ENCODE results near the gene PXDC1.
"Not testable (repeated sequence)": the region's sequence is repeated elsewhere in the genome, so short reads cannot be mapped to it uniquely, and the experiment has no call there.

Gene PXDC1

DNA sequence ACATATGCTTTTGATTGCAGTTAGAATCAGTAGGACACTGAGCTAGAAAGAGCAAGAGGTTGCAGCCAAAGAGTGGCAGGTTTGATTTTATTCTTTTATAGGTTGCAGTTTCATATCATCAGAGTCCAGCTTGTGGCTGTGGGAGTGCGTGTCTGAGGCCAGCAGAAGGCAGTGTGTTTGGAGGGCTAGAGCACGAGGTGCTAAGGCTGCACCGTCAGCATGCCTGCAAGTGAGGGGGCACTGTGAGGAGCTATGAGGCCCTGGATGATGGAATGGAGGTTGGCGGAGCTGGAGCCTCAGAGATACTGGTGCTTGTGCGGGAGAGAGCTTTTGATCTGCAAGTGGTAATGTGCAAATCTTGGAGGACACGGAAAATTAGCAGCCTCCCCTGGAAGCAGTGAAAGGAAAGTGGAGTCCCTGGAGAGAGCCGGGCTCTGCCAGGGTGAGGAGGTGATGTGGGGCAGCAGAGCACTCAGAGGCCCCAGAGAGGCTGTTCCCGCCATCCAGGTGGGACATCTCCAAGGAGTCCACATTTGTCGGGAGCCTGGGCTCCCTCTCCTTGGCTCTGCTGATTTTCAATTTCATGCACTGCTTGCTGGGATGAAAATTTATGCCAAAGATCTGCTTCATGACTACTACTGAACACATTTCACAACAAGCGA is 43.6 kb downstream of the PXDC1 start:
- DNase-seq = no peak

DNA sequence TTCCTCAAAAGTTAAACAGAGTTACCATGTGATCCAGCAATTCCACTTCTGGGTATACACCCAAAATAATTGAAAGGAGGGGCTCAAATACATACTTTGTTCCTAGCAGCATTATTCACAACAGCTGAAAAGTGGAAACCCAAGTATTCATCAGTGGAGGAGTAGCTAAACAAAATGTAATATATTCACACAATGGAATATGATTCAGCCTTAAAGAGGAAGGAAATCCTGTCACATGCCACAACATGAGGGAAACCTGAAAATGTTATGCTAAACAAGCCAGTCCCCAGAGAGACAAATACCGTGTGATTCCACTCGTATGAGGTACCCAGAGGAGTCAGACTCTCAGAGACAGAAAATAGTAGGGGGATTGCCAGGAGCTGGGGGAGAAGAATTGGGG is 44.5 kb downstream of the PXDC1 start:
- no peak for DNase-seq

DNA sequence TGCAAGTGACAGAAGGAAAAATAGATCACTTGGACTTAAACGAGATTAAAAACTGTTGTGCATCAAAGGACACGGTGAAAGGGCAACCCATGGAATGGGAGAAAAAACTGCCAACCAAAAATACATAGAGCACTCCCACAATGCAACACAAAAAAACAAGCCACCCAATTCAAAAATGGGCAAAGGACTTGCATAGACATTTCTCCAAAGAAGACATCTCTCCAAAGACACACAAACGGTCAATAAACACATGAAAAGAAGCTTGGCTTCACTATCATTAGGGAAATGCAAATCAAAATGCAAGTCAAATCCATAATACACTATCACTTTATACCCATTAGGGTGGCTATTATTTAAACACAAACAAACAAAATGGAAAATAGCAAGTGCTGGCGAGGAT is 45.0 kb downstream of the PXDC1 start:
- DNase-seq = no peak

DNA sequence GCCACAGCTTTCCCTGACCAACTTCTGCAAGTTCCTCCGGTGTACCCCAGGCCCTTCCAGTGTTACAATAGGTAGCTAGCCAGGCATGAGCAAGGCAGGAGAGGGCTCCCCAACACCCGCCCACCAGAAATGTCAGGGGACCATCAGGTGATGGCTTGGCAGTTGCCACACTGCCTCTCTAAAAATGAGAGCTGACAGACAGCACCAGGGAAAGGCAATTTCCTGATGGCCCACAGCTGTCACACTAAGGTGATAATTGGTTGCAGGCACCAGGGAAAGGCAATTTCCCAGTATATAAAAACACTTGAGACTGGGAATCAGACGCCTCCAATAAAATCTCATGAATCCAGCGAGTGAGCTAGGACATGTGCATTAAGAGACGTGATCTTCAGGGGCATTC is 49.9 kb downstream of the PXDC1 start:
- DNase-seq = no peak

DNA sequence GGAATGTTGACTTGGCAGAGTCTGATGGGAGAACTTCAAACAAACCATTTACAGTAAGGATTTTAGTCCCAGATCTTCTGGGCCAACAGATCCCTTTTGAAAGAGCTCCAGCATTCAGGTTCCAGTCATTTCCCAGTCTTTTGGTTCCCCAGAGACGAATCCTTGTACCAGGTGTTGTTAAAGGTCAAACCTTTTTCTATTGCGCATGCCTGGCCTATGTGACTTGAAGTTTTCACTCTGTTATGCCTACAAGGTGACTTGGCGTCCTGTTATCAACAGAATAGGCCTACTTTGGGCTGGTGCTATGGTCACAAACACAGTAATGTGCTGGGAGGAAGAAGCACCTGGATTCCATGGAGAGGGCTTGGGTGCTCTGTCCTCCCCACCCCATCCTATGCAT is 52.3 kb downstream of the PXDC1 start:
- DNase-seq = no peak

DNA sequence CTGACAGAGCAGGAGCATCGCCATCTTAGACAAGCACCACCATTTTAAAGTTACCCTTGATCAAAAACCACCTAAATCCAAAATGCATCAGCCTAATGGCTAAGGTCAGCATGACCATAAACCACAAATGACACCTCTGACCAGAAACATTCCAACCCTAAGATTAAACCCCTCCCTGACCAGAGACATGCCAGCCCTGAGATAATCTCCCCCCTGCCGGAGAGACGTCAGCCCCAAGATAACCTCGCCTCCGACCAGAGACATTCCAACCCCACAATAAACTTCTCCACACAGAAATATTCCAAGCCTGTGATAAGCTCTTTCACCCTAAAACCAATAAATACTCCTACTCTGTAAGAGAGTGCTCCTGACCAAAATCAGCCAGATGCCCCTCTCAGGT is 53.5 kb downstream of the PXDC1 start:
- no peak for DNase-seq

DNA sequence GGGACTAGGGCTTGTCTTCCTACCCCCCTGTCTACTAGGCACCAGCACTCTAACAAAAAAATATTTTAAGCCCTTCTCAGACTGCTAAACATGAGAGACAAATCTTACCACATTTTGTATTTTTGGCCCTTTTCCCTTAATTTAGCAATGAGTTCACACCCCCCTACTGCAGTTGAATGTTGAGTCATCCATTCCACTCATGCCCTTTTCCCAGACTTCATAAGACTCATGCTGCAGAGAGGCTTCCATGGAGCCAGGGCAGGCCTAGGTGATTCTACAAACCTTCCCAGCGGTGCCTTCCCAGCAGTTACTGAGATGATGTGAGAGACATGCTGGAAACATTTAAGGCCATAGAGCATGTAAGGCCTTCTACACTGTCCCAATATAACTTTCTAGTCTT is 53.9 kb downstream of the PXDC1 start:
- DNase-seq = no peak

DNA sequence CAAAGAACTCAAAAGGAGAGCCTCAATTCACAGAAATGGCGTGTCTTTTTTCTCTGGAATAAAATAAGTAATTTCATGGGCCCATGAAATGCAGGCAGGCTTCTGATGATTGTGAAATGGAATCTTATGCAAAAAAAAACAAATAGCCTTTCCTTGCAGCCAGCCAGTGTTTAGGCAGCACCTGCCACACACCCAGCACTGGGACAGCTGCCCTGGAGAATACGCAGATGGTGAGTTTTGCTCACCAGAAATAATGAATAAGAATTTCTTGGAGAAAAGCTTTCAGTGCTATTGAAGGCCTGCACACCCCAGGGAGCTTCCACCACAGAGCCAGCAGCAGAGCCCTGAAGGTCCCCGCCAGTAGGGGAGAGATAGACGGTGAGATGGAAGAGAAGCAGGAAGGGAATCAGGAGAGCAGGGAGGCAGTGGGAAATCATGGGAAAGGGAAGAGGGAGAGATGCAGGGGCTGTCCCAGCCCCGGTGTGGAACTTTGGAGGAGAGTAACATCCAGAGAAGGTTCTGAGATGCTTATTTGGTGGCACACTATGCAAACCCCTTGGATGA is 54.9 kb downstream of the PXDC1 start:
- no peak for DNase-seq

DNA sequence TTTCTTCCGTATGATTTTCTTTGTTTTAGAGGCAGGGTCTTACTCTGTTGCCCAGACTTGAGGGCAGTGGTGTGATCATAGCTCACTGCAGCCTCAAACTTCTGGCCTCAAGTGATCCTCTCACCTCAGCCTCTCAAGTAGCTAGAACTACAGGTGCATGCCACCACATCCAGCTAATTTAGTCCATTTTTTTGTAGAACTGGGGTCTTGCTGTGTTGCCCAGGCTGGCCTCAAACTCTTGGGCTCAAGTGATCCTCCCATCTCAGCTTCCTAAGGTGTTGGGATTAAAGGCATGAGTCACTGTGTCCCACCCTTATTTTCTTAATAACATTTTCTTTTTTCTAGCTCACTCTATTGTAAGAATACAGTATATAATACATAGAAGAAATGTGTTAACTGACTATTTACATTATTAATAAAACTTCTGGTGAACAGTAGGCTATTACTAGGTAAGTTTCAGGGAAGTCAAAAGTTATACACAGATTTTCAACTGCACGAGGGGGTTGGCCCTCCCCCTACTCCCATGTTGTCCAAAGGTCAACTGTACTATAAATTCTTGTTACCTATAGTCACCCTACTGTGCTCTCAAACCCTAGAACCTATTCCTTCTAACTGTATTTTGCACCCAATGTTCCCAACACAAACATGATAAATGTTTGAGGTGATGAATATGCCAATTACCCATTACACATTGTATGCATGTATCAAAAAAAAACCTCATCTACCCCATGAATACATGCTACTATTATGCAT is 56.3 kb downstream of the PXDC1 start:
- no peak for DNase-seq

DNA sequence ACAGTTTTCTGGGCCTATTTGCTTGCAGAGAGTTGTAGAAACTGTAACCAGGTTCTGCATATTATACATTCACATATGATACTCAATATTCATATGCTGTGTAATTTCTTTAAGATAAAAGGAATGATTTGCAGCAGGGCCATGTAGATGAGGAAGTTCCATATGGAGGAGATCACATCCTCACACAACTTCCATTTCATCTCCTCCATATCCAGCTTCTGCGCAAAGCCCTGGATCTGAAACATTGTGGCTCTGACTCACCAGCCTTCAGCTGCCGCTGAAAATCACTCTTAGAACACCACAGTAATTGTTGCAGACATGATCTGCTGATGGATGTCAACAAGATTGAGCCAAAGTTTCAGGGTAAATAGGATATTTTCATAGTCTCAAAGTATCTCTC is 57.7 kb downstream of the PXDC1 start:
- DNase-seq = no peak

DNA sequence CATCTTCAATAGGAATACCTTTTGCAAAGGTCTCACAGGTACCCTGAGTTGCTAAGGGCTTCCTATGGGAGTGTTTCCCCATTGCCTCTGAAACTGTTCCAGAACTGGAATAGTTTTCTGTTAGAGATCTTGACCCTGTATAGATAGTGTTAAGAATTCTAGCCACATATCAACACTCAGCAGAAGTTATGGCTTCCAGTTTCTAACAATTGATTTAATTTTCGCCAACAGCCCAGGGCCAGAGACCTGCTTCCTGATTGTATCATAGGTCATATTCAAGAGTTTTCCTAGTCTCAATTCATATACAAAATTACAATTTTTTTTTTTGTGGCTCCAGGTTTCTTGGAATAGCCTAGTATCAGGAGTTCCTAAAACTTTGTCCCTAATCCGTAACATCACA is 61.0 kb downstream of the PXDC1 start:
- DNase-seq = no peak

DNA sequence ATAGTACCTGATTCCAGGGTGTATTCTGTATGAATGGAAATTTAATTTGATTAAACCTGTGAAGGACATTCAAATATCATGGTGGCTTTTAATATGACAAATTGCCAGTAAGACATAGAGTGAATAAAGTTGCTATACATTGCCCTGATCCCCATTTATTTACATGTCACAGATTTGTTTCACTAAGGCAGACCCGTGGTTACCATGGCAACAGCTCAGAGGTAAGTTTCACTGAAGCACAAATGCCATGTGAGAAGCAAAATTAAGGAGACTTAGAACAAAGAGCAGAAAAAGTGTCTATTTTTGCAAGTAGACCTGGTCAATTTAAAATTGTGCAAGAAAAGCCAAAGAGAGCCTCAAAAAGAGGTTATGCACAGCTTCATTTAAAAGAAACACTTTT is 63.7 kb downstream of the PXDC1 start:
- no peak for DNase-seq

DNA sequence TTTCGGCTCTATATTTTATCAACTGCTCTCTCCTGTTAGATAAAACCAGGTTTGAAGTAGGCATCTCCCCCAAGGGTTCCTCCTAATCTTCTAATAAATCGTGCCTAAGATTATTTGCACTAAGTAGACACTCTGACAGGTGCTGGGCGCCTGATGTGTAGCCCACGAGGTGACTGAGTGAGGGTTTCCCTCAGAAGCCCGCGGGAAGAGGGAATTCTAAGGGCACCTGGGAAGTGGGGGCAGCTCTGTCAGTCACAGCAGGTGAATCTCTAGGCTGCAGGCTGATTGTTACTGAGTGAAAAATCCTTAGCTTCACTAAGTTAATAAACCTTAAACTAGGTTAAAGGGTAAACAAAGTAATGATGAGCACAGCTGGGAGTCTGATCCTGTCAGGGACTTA is 68.2 kb downstream of the PXDC1 start:
- DNase-seq = no peak

DNA sequence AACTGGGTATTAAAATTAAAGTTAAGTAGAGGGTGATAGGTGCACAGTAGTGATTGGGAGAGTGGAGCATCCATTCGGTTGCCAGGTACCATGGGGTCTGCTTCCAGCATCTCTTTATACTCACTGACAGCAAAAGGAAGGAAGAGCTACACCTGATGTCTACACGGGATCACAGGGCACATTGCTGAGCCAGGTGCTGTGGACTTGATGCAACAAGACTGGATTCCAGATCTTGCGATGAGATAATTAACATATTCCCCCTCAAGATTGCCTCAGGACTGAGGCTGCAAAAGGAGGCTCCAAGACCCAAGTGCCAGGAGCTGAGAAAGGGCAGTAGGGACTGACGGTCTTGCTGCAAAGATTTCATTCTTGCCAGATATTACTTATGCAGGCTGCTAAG is 72.6 kb downstream of the PXDC1 start:
- DNase-seq = no peak

DNA sequence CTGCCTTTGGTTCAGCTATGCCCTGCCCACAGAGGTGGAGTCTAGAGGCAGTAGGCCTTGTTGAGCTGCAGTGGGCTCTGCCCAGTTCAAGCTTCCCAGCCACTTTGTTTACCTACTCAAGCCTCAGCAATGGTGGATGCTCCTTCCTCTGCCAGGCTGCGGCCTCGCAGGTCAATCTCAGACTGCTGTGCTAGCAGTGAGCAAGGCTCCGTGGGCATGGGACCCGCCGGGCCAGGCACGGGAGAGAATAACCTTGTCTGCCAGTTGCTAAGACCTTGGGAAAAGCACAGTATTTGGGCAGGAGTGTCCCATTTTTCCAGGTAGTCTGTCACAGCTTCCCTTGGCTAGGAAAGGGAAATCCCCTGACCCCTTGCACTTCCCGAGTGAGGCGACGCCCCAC is 73.8 kb downstream of the PXDC1 start:
- not testable (repeated sequence) for DNase-seq

DNA sequence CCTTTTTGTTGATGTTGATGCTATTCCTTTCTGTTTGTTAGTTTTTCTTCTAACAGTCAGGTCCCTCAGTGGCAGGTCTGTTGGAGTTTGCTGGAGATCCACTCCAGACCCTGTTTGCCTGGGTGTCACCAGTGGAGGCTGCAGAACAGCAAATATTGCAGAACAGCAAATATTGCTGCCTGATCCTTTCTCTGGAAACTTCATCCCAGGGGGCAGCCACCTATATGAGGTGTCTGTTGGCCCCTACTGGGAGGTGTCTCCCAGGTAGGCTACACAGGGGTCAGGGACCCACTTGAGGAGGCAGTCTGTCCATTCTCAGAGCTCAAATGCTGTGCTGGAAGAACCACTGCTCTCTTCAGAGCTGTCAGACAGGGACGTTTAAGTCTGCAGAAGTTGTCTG is 74.2 kb downstream of the PXDC1 start:
- DNase-seq = not testable (repeated sequence)
